ENCODE measurements around the gene CBLN3.

CBLN3 gene

DNA sequence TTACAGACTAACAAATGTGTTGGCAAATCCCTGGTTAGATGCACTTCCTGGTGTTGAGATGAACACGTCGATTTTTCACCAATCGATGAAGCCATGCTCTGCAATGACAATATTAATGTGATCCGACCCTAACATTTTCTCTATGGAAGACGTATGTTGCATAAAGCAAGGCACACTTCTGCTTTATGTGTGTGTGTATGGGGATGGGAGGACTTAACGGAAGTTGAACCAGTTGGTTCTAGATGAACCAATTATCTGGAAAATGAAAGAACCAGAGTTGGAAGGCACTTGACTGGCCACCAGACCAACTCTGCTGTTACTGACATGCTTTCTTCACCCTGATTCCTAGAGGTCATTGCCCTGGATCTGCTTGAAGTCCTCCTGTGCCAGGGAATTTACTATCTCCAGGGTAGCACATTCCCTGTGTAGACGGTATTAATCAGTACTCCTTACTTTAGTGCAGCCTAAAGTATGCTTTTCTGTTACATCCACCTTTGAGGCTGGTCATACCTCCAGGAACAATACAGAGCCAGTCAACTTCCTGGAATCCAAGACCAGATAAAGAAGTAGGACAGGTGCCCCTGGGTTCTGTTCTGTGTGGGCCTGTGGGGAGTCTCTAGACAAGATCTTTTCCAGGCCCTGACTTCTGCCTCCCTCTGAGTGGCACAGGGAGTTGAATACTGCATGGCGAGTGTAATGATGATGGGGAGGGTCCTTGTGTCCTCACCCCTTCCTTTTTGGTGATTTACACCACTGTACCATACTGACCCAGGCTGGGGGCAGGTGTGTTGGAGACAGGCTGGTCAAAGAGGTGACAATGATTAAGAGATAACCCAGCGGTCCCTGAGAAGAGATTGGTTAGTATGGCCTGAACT lies 9.0 kb upstream of the CBLN3 start:
- DNase-seq, result no peak

DNA sequence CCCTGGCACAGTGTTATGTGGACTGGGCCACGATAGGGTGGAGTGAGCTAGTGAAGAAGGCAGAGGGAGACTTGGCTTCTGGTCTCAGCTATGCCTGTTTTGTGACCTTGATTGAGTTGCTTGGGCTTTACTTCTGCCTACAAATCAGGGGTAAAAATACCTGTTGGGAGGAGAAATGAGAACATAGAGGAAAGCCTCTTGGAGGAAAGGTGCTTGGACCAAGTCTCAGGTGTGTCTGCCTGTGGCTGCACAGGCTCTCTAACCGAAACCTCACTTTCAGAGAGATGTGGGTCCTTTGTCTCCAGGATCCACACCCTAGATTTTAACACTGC lies 8.2 kb upstream of the CBLN3 start:
- DNase-seq, result no peak

DNA sequence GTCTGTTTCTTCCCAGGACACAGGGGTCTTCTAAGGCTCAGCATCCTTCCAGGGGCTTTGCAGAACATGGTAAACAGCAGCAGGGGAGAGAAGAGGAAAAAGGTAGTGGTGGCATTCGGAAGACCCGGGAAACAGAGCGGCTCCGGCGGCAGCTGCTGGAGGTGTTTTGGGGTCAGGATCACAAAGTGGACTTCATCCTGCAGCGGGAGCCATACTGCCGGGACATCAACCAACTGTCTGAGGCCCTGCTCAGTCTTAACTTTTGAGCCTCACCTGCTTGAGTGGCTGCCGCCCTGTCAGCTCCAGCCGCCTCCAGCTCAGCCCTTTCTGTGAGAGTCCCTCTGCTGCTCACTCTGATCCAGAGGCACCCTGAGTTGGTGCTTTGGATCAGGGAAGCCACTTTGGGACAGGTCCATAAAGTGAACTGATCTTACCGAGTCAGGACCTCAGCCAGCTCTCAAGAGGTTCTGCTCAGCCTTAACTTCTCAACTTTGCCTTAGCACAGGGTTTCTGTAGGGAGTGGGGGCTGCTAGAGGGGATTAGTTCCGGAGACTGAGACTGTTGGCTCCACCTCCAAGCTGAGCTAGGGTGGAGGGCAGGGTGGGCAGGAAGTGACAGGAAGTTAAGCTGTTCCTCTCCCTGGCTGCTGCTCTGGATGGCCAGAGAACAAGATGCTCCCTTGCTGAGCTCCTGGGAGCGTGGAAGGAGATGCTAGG lies 7.7 kb upstream of the CBLN3 start:
- DNase-seq, result no peak

DNA sequence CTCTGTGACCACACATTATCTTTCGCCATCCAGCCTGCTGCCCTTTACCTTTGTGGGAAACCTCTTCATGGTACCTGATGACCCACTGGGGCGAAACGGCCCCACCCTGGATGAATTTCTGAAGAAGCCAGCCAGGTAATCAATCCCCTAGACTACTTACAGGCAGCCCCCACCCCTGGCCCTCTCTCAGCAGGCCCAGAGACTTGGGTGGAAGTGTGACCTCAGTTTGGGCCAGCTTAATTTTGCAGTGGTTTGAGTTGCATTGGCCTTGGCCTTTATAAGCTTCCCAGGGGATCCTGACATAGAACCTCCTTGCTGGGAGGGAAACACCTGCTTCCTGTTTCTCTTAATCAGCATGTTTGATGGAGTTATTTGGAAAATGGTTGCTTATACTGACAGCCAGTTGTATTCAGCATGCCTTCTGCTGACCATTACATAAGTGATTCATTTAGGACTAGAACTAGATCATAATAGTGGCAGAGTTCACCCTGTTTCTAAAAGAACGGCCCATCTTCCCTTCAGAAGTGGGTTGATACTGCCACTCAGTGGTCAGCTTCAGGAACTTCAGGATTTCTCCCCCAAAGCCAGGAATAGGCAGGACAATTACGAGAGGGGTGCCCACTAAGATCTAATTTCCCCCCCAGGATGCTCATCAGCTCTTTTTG lies 7.0 kb upstream of the CBLN3 start:
- peak; percentile 51 for DNase-seq

DNA sequence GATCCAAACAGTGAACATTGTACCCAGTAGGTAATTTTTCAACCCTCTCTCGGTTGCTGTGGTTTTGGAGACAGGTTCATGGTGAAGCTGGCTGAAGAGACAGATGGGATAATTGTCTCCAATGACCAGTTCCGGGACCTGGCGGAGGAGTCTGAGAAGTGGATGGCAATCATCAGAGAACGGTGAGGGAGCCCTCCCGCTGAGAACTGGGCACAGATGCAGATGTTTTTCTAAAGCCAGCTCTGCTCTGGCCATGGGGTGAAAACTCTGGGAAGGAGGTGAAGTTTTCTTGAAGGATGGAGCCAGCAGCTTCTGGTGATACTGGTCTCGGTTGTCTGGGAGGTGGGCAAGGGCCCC lies 6.5 kb upstream of the CBLN3 start:
- no peak for DNase-seq

DNA sequence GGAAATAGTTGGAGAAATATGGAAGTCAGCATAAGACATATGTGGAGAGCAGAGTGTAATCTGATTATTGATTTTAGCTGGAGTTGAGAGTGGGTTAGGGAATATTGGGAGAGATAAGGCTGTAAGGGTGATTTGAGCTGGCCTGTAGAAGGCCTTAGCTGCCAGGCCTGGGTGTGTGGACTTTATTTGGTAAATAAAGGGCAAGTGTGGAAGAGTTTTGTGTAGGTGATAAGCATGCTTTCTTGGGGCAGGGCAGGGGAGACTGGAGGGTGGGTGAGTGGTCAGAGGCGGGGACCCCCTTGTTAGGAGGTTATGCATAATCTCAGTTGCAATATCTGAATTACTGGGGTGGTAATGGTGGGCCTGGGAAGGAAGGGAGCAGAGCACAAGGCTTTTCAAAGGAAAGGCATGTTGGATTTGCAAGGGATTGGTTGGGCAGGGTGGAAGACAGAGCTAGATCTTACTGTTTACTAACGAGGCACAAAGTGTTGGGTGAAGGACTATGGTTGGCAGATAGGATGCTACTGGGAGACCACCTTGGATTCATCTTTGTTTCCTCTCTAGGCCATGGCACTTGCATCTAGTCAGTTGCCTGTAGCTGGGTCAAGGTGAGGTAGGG lies 5.8 kb upstream of the CBLN3 start:
- no peak for DNase-seq

DNA sequence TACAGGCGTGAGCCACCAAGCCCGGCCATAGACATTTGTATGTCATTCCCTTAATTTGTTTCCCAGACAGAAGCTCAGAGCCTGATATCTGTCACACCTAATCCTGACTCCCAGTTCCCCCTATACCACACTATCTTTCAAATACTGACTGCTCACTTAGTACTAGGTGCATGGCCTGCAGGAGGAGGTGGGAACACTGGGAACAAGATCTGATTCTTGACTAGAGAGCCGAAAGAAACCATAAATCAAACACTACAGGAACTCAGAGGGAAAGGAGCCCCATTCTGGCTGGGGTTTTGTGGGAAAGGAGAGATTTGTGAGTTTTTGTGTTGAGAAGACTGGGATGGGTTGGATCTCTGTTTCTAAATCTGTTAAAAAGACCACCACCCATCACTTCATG lies 5.2 kb upstream of the CBLN3 start:
- no peak for DNase-seq

DNA sequence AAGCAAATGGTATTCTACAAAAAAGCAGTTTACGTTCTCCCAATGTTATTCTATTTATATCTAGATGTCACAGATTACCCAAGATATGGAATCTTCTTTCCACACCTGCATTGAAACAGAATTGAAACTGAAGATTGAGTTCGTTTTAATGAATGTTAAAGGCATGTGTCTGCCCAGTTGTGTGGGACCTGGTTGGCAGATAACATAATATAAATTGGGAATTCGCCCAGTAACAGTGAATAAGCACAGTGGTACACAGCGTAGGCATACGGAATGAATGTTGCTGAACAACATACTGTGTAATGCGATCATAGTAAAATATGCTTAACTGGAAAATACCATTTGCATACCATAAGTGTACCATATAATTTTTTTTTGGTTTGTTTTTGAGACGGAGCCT lies 4.6 kb upstream of the CBLN3 start:
- DNase-seq, result no peak

DNA sequence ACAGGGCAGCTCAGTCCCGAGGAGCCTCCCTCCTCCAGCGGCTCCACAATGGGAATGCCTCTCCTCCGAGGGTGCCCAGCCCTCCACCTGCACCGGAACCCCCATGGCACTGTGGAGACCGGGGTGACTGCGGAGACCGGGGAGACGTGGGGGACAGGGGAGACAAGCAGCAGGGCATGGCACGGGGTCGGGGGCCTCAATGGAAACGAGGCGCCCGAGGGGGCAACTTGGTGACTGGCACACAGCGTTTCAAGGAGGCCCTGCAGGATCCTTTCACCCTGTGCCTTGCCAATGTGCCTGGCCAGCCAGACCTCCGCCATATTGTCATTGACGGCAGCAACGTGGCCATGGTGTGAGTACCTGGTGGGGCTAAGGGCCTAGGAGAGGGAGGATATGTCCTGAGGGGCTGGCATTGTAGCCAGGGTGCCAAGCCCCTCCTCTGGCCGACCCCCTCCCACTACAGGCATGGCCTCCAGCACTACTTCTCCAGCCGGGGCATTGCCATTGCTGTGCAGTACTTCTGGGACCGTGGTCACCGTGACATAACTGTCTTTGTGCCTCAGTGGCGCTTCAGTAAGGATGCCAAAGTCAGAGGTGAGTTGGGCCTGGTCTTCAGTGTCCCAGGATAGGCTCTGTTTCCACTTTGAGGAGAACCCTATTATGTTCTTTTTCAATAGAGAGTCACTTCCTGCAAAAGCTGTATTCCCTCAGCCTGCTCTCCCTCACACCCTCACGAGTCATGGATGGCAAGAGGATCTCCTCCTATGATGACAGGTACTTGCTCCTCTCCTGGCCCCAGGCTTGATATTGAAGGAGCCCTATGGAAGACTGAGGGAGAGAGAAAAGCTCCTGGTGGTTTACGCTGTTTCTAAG lies 3.0 kb upstream of the CBLN3 start:
- DNase-seq, result no peak

DNA sequence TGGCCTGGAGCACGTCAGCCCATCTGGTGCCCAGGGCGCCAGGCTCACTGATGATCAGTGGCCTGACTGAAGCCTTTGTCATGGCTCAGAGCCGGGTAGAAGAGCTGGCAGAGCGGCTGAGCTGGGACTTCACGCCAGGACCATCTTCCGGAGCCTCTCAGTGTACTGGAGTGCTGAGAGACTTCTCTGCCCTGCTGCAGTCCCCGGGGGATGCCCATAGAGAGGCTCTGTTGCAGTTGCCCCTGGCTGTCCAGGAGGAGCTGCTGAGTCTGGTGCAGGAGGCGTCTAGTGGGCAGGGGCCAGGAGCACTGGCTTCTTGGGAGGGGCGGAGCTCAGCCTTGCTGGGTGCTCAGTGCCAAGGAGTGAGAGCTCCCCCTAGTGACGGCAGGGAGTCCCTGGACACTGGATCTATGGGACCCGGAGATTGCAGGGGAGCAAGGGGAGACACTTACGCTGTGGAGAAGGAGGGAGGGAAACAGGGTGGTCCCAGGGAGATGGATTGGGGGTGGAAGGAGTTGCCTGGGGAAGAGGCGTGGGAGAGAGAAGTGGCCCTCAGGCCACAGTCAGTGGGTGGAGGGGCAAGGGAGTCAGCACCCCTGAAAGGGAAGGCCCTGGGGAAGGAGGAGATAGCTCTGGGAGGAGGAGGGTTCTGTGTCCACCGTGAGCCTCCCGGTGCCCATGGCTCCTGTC lies 2.2 kb upstream of the CBLN3 start:
- peak; percentile 90 for DNase-seq

DNA sequence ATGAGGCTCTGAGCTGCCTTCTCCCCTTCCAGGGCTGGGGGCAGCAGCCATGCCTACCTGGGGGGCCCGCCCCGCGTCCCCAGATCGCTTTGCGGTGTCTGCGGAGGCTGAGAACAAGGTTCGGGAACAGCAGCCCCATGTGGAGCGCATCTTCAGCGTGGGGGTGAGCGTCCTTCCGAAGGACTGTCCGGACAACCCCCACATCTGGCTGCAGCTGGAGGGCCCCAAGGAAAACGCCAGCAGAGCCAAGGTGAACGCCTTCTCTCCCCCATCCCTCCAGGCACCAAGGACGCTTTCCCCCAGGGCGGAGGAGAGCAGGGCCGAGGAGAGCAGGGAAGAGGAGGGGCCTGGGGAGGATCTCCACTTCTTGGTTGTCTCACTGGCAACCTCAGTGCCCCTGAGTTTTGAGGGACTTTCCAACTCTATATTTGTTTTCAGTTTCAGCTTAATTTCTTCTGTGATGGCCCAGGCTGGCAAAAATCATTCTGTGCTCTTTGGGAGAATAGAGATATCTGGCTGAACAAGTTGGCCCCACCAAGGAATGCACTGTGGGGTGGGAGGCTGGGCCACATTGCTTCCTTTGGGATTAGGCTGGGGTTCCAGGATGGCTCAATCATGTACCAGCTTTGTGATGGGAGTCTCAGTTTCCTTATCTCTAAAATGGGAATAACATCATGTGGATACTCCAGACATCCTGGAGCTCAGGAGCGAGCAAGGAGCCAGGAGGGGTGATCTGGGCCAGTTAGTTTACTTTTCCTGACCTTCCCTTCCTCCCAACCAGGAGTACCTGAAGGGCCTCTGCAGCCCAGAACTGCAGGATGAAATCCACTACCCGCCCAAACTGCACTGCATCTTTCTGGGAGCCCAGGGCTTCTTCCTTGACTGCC lies 1.5 kb upstream of the CBLN3 start:
- DNase-seq, result no peak

DNA sequence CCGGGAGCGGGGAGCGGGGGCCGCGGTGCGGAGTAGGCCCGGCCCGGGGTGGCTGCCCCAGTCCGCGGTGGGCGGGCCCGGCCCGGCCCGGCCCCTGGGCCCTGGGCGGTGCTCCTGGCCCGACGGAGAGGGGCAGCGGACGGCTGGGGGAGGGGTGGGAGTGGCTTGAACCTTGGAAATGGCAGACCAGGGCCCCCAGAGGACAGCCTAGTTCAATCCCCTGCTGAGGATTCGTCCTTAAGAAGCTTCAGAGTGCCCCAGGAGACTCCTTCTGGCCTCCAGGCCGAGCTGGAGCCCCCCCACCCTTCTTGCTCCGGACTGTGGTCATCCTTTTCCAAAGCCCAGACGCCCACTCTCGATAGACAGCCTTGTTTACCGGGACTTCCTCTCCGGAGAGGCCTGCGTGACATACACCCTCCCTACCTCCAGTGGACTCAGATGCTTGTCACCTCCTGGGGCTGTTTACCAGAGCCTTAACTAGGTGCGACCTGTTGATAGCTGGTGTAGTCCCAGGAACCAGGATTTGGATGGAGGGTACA lies 744 bp upstream of the CBLN3 start:
- DNase-seq, result peak; percentile 30

DNA sequence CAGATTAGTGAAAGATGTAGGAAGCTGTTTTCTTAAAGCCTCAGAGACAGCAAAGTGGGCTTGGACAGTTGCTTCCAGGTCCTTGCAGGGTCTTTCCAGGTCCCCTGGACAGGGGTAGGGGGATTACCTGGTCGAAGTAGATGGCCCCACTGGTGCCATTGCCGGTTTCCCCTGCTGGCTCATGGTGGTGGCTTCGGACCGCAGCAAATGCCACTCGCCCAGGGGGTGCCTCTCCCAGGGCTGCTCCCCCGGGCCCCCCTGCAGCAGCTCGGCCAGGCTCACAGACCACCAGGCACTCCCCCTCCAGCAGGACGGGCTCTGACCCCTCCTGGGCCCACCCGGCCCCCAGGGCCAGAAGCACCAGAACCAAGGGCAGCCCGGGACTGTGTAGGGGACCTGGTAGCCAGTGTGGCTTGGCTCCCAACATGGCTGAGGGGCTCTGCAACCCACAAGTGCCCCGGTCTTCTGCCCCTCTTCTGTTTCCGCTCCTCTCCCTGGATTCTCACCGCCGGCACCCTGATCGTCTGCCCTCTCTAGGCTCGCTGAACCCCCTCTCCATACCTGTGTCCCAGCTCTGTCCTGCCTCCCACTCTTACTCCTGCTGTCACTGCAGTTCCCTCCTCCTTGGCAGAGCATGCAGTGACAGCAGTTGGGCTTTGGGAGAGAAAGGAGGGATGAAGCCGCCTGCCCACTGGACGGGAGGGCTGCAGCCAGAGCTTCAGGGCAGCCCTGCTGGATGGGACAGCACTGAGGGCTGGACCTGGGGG lies 657 bp downstream of the CBLN3 start:
- DNase-seq, result no peak

DNA sequence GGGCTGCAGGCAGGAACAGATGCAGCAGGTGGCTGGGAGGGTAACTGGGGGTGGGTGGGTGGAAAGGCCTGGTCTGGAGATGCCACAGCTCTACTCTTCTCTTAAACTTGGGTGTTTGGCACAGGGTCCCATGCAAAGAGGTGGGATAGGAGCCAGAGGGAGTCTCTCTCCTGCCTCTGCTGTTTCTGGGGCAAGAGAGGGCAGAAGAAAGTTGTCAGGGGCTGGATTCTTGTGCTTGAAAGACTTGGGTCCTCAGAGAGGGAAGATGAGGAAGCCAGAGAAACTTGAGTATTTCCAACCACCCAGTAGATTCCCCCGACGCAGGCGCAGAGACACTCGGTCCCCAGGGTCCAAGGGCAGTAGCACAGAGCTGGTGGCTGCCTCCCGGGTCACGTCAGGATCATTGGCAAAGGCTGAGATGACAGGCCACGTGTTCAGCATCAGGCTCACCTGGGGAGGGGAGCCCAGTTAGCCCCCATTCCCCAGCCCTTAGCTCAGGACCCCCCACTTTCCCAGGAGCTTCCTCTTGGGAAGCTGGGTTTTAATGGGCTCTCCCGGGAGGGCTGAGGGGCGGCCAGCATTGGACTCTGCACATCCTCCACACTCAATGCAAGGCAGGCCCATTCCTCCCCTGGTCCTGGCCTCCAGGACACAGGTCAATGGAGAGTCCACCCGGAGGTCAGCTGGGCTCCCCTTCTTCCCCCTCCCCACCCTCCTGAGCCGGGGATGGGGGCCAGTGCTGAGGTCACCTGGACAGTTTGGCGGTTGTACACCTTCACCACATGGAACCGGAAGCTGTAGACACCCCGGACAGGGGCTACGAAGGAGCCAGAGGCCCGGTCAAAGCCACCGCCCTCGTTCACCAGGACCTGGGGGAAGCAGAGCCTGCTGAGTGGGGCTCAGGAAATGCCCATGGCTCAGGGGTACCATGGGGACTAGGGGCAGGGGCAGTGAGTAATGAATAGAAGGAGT lies 1.6 kb downstream of the CBLN3 start:
- DNase-seq, result no peak

DNA sequence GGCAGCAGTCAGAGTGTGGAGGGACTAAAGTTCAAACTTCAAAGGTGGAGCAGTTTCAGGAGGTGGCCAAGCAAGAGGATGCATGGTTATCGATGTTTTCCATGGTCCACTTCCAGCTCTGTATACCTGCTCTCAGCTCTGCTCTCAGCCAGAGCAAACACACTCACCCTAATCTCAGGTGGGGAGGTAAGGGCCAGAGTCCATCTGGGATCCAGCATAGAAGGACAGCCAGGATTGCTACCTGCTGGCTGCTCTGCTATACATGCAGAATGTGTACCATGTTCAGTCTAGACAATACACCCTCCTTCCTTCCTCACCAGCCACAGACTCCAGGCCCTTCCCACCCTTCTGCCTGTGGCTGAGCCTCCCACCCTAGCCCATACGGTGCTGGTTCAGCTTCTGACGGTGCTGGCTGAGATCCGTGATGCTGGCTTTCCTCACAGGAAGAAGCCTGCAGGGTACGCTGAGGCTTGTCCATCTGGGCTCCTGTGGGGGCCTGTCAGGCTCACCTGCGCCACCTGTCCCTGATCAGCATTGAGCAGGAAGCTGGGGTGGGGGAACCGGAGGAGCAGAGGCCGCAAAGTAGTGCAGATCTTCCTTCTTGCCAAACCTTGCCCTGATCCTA lies 2.4 kb downstream of the CBLN3 start:
- no peak for DNase-seq

DNA sequence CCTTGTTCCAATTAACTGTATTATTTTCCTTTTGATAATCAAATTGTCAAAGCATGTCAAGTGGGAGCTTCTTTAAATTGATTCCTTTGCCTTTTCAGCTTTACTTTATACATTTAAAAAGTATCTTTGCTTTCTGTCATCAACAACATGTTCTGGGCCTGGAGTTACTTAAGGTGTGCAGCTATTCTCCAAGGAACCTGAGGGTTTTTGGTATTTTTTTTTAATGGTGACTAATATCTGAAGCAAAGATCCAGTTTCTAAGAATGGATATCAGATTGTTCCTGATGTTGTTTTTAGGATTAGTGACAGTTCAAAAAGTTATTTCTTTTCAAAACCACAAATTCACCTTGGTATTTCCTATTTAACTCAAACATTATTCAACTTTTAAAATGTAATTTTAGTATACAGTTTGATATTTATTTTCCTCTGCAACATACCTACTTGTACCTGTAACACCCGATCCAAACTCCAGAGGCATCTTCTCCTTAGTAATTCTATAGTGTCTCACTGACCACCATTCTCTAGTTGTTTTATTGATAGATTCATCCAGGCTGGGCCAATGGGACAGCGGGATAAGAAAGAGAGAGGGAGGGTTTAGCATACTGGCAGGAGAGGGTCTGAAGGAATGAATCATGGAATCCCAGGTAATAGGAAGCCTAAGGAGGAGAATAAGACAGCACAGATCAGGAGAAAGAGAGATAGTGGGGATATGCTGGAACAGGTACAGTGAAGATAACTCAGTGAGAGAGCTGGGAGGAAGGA lies 3.1 kb downstream of the CBLN3 start:
- no peak for DNase-seq

DNA sequence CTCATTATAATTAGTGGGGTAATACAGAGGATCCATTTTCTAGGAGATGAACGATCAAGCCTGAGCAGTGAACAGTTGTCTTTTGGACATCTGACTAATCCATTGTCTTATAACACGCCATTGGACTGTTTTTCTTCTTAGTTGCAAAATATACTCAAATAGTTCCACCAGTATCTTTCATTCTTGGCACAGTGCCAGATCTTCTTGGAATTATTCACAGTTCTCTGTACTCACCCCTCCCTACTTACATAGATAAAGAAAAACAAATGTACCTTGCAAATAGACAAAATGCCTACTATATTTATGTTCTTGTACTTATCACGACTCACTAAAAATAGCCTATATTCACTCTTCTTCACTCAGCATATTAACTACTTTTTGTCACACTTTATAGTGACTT lies 3.8 kb downstream of the CBLN3 start:
- no peak for DNase-seq

Data from NCI-H2029 (cell line).